Measurements from ENCODE around the gene SLC6A9.

The SLC6A9 gene

GRCh38 chr1:43956234-43956633 lies 75.0 kb downstream of the SLC6A9 start:
- Histone ChIP-seq H3K9ac (ENCODE audit: low read length) (no peak overlapping the region), H2AFZ (ENCODE audit: low read depth, low read length) (no peak overlapping the region), H3K36me3 (ENCODE audit: control insufficient read depth in 1 of 2, insufficient read depth in 2 of 2, low read depth in 1 of 2, low read length in 2 of 2) (peaks cover 51 to 56% of the 10 kb centered on the region in 2 experiments), H2BK120ac (ENCODE audit: low read depth, low read length) (no peak overlapping the region), H3K27ac (ENCODE audit: low read length, poor library complexity, severe bottlenecking) (no peak overlapping the region), H3K4me1 (ENCODE audit: control insufficient read depth, insufficient read depth, low read depth, low read length) (peaks cover 1% of the 10 kb centered on the region), H4K8ac (ENCODE audit: low read length) (no peak overlapping the region), H3K9me3 (ENCODE audit: control insufficient read depth, low read length) (no peaks in the 10 kb centered on the region), H3K4ac (ENCODE audit: low read depth in 1 of 2, low read length in 2 of 2) (no peak overlapping the region), H3K18ac (ENCODE audit: low read depth in 1 of 2, low read length in 2 of 2) (no peak overlapping the region), H3K14ac (ENCODE audit: low read length in 2 of 2) (no peak overlapping the region), H3K4me3 (ENCODE audit: insufficient read depth in 1 of 2, low read depth in 1 of 2, low read length in 2 of 2) (no peak overlapping the region), H3K23ac (ENCODE audit: low read length in 2 of 2) (no peak overlapping the region), H3K79me1 (replicated peaks; ENCODE audit: low read length, poor library complexity, severe bottlenecking) (peaks cover 21% of the 10 kb centered on the region), H2BK12ac (ENCODE audit: low read length in 2 of 2) (no peak overlapping the region), H3K27me3 (ENCODE audit: control insufficient read depth in 1 of 2, insufficient read depth in 1 of 2, low read length in 2 of 2) (no peaks in the 10 kb centered on the region), H4K91ac (ENCODE audit: low read length) (no peak overlapping the region), H2AK5ac (ENCODE audit: low read length, severe bottlenecking) (no peak overlapping the region), H2BK5ac (ENCODE audit: low read depth, low read length, poor library complexity, severe bottlenecking) (no peak overlapping the region), H3K4me2 (ENCODE audit: low read length, poor library complexity, severe bottlenecking) (no peak overlapping the region), H2BK15ac (ENCODE audit: low read depth, poor library complexity, severe bottlenecking) (no peak overlapping the region)
- over 99% methylated on average over 7 of the region's 8 CpGs for WGBS
- no peak for DNase-seq

- no peak overlapping the region for H4K91ac ChIP-seq (ENCODE audit: low read length)
- no peak overlapping the region for H3K18ac ChIP-seq (ENCODE audit: low read depth in 1 of 2, low read length in 2 of 2)
- no peak for DNase-seq
- H4K8ac ChIP-seq (ENCODE audit: low read length): no peak overlapping the region
- no peak overlapping the region for H2BK120ac ChIP-seq (ENCODE audit: low read depth, low read length)
- H2BK12ac ChIP-seq (ENCODE audit: low read length in 2 of 2): no peak overlapping the region
- no peak overlapping the region for H2AFZ ChIP-seq (ENCODE audit: low read depth, low read length)
- no peaks in the 10 kb centered on the region for H3K9me3 ChIP-seq (ENCODE audit: control insufficient read depth, low read length)
- no peak overlapping the region for H3K4ac ChIP-seq (ENCODE audit: low read depth in 1 of 2, low read length in 2 of 2)
- no peak overlapping the region for H3K23ac ChIP-seq (ENCODE audit: low read length in 2 of 2)
- H3K27ac ChIP-seq (ENCODE audit: low read length, poor library complexity, severe bottlenecking): no peak overlapping the region
- no peak overlapping the region for H2AK5ac ChIP-seq (ENCODE audit: low read length, severe bottlenecking)
- H3K36me3 ChIP-seq (ENCODE audit: control insufficient read depth in 1 of 2, insufficient read depth in 2 of 2, low read depth in 1 of 2, low read length in 2 of 2): peaks cover 43 to 52% of the 10 kb centered on the region in 2 experiments
- no peak overlapping the region for H3K14ac ChIP-seq (ENCODE audit: low read length in 2 of 2)
- H3K4me2 ChIP-seq (ENCODE audit: low read length, poor library complexity, severe bottlenecking): no peak overlapping the region
- H2BK5ac ChIP-seq (ENCODE audit: low read depth, low read length, poor library complexity, severe bottlenecking): no peak overlapping the region
- WGBS: 85% methylated on average over 5 of the region's 5 CpGs
- H2BK15ac ChIP-seq (ENCODE audit: low read depth, poor library complexity, severe bottlenecking): no peak overlapping the region
- peaks cover 30% of the 10 kb centered on the region for H3K79me1 ChIP-seq (replicated peaks; ENCODE audit: low read length, poor library complexity, severe bottlenecking)
- no peaks in the 10 kb centered on the region for H3K27me3 ChIP-seq (ENCODE audit: control insufficient read depth in 1 of 2, insufficient read depth in 1 of 2, low read length in 2 of 2)
- no peak overlapping the region for H3K4me3 ChIP-seq (ENCODE audit: insufficient read depth in 1 of 2, low read depth in 1 of 2, low read length in 2 of 2)
- H3K9ac ChIP-seq (ENCODE audit: low read length): no peak overlapping the region
- H3K4me1 ChIP-seq (ENCODE audit: control insufficient read depth, insufficient read depth, low read depth, low read length): peaks cover 9% of the 10 kb centered on the region
These were observed 77.2 kb downstream of the SLC6A9 start for GRCh38 chr1:43954036-43954435.

GRCh38 chr1:43953361-43953760 lies 77.9 kb downstream of the SLC6A9 start:
- H2AK5ac ChIP-seq (ENCODE audit: low read length, severe bottlenecking): no peak overlapping the region
- no peak overlapping the region for H3K27ac ChIP-seq (ENCODE audit: low read length, poor library complexity, severe bottlenecking)
- H3K9ac ChIP-seq (ENCODE audit: low read length): no peak overlapping the region
- H2BK15ac ChIP-seq (ENCODE audit: low read depth, poor library complexity, severe bottlenecking): no peak overlapping the region
- no peak overlapping the region for H4K8ac ChIP-seq (ENCODE audit: low read length)
- H3K4me2 ChIP-seq (ENCODE audit: low read length, poor library complexity, severe bottlenecking): no peak overlapping the region
- H3K4me1 ChIP-seq (ENCODE audit: control insufficient read depth, insufficient read depth, low read depth, low read length): peaks cover 14% of the 10 kb centered on the region
- H2BK12ac ChIP-seq (ENCODE audit: low read length in 2 of 2): no peak overlapping the region
- WGBS: 95% methylated on average over 3 of the region's 3 CpGs
- H3K27me3 ChIP-seq (ENCODE audit: control insufficient read depth in 1 of 2, insufficient read depth in 1 of 2, low read length in 2 of 2): no peaks in the 10 kb centered on the region
- H2BK120ac ChIP-seq (ENCODE audit: low read depth, low read length): no peak overlapping the region
- H4K91ac ChIP-seq (ENCODE audit: low read length): no peak overlapping the region
- no peak overlapping the region for H3K14ac ChIP-seq (ENCODE audit: low read length in 2 of 2)
- peaks cover 37 to 45% of the 10 kb centered on the region in 2 experiments for H3K36me3 ChIP-seq (ENCODE audit: control insufficient read depth in 1 of 2, insufficient read depth in 2 of 2, low read depth in 1 of 2, low read length in 2 of 2)
- no peak overlapping the region for H3K4ac ChIP-seq (ENCODE audit: low read depth in 1 of 2, low read length in 2 of 2)
- H3K23ac ChIP-seq (ENCODE audit: low read length in 2 of 2): no peak overlapping the region
- H2BK5ac ChIP-seq (ENCODE audit: low read depth, low read length, poor library complexity, severe bottlenecking): no peak overlapping the region
- H2AFZ ChIP-seq (ENCODE audit: low read depth, low read length): no peak overlapping the region
- H3K18ac ChIP-seq (ENCODE audit: low read depth in 1 of 2, low read length in 2 of 2): no peak overlapping the region
- H3K4me3 ChIP-seq (ENCODE audit: insufficient read depth in 1 of 2, low read depth in 1 of 2, low read length in 2 of 2): no peak overlapping the region
- DNase-seq: no peak
- H3K9me3 ChIP-seq (ENCODE audit: control insufficient read depth, low read length): no peaks in the 10 kb centered on the region
- peaks cover 36% of the 10 kb centered on the region for H3K79me1 ChIP-seq (replicated peaks; ENCODE audit: low read length, poor library complexity, severe bottlenecking)

DNA sequence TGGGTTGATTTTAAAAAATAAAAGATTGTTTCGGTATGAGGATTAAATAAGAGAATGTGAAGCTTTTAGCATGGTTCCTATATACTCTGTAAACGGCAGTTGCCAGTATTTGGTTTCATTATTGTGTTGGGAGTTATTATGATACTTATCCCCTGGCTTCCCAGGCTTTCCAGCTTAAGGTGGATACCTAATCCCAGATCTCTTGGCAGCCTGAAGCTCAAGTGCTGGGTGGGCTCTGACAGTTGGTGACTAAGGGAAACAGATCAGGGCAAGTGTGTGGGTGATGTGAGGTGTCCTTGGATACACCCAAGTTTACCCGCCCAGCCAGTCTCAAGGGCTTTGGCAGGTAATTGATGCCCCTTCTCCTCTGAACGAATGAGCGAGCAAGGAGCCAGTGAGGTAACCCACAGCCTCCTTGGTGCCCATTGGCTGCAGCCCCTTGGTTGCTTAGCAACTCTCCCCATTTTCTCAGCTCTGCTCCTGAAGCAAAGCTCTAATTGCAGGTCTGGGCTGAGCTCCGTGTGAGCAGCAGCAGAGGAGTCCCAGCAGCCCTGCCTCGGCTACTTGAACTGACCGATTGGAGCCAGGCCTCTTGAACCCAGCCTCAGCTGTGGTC lies 78.4 kb downstream of the SLC6A9 start:
- 70% methylated on average over 8 of the region's 8 CpGs for WGBS
- H2AK5ac ChIP-seq (ENCODE audit: low read length, severe bottlenecking): no peak overlapping the region

More for the DNA sequence above, 78.4 kb downstream of the SLC6A9 start:
- Histone ChIP-seq H2BK120ac (ENCODE audit: low read depth, low read length) (no peak overlapping the region), H3K79me1 (replicated peaks; ENCODE audit: low read length, poor library complexity, severe bottlenecking) (peaks cover 41% of the 10 kb centered on the region), H3K4me1 (ENCODE audit: control insufficient read depth, insufficient read depth, low read depth, low read length) (peaks cover 19% of the 10 kb centered on the region), H3K4ac (ENCODE audit: low read depth in 1 of 2, low read length in 2 of 2) (no peak overlapping the region), H4K8ac (ENCODE audit: low read length) (no peak overlapping the region), H2BK15ac (ENCODE audit: low read depth, poor library complexity, severe bottlenecking) (no peak overlapping the region), H3K18ac (ENCODE audit: low read depth in 1 of 2, low read length in 2 of 2) (no peak overlapping the region), H3K9ac (ENCODE audit: low read length) (no peak overlapping the region), H2AFZ (ENCODE audit: low read depth, low read length) (no peak overlapping the region), H2BK12ac (ENCODE audit: low read length in 2 of 2) (no peak overlapping the region), H3K36me3 (ENCODE audit: control insufficient read depth in 1 of 2, insufficient read depth in 2 of 2, low read depth in 1 of 2, low read length in 2 of 2) (peaks cover 32 to 40% of the 10 kb centered on the region in 2 experiments), H3K9me3 (ENCODE audit: control insufficient read depth, low read length) (no peaks in the 10 kb centered on the region), H2BK5ac (ENCODE audit: low read depth, low read length, poor library complexity, severe bottlenecking) (no peak overlapping the region), H3K4me3 (ENCODE audit: insufficient read depth in 1 of 2, low read depth in 1 of 2, low read length in 2 of 2) (no peak overlapping the region), H4K91ac (ENCODE audit: low read length) (no peak overlapping the region), H3K27me3 (ENCODE audit: control insufficient read depth in 1 of 2, insufficient read depth in 1 of 2, low read length in 2 of 2) (no peaks in the 10 kb centered on the region), H3K4me2 (ENCODE audit: low read length, poor library complexity, severe bottlenecking) (no peak overlapping the region), H3K14ac (ENCODE audit: low read length in 2 of 2) (no peak overlapping the region), H3K23ac (ENCODE audit: low read length in 2 of 2) (no peak overlapping the region), H3K27ac (ENCODE audit: low read length, poor library complexity, severe bottlenecking) (no peak overlapping the region)
- DNase-seq: no peak

All from mesenchymal stem cell (in vitro differentiated cells and primary cell).